Femur (tissue), 1 donor: Measurements from ENCODE around the gene MAD1L1.
"Not testable (repeated sequence)": the region's sequence is repeated elsewhere in the genome, so short reads cannot be mapped to it uniquely, and the experiment has no call there.

Experiments used
- DNase-seq: peaks from one replicate; pipeline ENCODE4 v3.0.0-alpha.2; 2017

Gene MAD1L1

GRCh38 chr7:2008101-2008935 is 224.4 kb downstream of the MAD1L1 start:
- peak; percentile 17 for DNase-seq

GRCh38 chr7:2007551-2007950 is 225.2 kb downstream of the MAD1L1 start:
- DNase-seq, result peak; percentile 7

- DNase-seq, result peak; percentile 17
Observed at GRCh38 chr7:2006921-2007381, 225.8 kb downstream of the MAD1L1 start.

- DNase-seq, result peak; percentile 17
Observed at GRCh38 chr7:2006231-2006771, 226.4 kb downstream of the MAD1L1 start.

- DNase-seq, result peak; percentile 10
Observed at GRCh38 chr7:2005786-2006185, 227.0 kb downstream of the MAD1L1 start.

- DNase-seq, result peak; percentile 10
Observed at GRCh38 chr7:2004841-2005725, 227.7 kb downstream of the MAD1L1 start.

- peak; percentile 15 for DNase-seq
Observed at GRCh38 chr7:2003931-2004812, 228.6 kb downstream of the MAD1L1 start.

GRCh38 chr7:2003451-2003930 is 229.3 kb downstream of the MAD1L1 start:
- DNase-seq, result no peak

- DNase-seq, result peak; percentile 11
Observed at GRCh38 chr7:2002561-2003450, 229.9 kb downstream of the MAD1L1 start.

GRCh38 chr7:2001601-2002442 is 230.9 kb downstream of the MAD1L1 start:
- no peak for DNase-seq

- DNase-seq, result no peak
Observed at GRCh38 chr7:2000746-2001321, 231.9 kb downstream of the MAD1L1 start.

GRCh38 chr7:2000153-2000687 is 232.5 kb downstream of the MAD1L1 start:
- DNase-seq, result no peak

- DNase-seq, result no peak
Observed at GRCh38 chr7:1999278-1999984, 233.3 kb downstream of the MAD1L1 start.

- no peak for DNase-seq
Observed at GRCh38 chr7:1998146-1998545, 234.6 kb downstream of the MAD1L1 start.

- DNase-seq, result no peak
Observed at GRCh38 chr7:1997537-1998076, 235.1 kb downstream of the MAD1L1 start.

GRCh38 chr7:1996816-1997215 is 235.9 kb downstream of the MAD1L1 start:
- no peak for DNase-seq

- not testable (repeated sequence) for DNase-seq
Observed at GRCh38 chr7:1995911-1996420, 236.8 kb downstream of the MAD1L1 start.

GRCh38 chr7:1995426-1995825 is 237.3 kb downstream of the MAD1L1 start:
- DNase-seq, result no peak
